ENCODE measurements around the gene GRID1.

DNA sequence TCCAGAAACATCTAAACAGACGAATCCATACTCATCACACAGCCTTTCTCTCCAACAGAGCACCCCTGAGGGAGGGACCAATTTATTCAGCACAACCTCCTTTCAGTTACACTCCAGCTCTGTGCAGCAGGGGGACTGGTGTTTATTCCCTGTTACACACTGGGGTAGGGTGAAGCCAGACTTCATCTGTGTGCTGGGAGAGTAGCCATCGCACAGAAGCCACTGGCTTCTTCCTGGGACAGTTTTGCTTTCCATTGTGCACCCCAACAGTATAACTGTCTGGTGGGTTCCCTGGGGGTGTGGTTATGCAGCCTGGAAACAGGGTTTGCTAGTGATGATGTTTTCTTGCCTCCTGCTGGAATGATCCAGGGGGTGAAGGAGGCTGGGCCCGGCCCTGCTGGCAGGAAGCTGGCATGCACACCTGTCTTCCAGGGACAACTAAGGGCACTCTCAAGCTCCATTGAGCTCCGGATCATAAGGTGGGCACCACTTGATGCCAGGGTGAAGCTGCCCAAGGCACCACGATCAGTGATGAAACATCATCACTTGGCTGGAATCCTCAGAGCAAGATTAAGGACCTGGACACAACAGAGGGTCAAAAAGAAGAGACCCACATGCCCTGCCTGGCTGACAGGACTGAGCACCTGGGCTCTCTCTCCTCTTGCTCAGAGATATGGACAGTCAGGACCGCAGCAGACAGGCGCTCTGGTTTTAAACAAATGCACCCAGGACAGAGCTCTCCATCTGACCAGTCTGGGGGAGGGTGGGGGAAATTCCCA lies 293.2 kb downstream of the GRID1 start:
- TF ChIP-seq, protein P1, sequence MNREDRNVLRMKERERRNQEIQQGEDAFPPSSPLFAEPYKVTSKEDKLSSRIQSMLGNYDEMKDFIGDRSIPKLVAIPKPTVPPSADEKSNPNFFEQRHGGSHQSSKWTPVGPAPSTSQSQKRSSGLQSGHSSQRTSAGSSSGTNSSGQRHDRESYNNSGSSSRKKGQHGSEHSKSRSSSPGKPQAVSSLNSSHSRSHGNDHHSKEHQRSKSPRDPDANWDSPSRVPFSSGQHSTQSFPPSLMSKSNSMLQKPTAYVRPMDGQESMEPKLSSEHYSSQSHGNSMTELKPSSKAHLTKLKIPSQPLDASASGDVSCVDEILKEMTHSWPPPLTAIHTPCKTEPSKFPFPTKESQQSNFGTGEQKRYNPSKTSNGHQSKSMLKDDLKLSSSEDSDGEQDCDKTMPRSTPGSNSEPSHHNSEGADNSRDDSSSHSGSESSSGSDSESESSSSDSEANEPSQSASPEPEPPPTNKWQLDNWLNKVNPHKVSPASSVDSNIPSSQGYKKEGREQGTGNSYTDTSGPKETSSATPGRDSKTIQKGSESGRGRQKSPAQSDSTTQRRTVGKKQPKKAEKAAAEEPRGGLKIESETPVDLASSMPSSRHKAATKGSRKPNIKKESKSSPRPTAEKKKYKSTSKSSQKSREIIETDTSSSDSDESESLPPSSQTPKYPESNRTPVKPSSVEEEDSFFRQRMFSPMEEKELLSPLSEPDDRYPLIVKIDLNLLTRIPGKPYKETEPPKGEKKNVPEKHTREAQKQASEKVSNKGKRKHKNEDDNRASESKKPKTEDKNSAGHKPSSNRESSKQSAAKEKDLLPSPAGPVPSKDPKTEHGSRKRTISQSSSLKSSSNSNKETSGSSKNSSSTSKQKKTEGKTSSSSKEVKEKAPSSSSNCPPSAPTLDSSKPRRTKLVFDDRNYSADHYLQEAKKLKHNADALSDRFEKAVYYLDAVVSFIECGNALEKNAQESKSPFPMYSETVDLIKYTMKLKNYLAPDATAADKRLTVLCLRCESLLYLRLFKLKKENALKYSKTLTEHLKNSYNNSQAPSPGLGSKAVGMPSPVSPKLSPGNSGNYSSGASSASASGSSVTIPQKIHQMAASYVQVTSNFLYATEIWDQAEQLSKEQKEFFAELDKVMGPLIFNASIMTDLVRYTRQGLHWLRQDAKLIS (CRISPR knock-in tag; IDR thresholded peaks at IDR 0.05; ENCODE audit: borderline replicate concordance) = no peak
- TF ChIP-seq, protein P2, sequence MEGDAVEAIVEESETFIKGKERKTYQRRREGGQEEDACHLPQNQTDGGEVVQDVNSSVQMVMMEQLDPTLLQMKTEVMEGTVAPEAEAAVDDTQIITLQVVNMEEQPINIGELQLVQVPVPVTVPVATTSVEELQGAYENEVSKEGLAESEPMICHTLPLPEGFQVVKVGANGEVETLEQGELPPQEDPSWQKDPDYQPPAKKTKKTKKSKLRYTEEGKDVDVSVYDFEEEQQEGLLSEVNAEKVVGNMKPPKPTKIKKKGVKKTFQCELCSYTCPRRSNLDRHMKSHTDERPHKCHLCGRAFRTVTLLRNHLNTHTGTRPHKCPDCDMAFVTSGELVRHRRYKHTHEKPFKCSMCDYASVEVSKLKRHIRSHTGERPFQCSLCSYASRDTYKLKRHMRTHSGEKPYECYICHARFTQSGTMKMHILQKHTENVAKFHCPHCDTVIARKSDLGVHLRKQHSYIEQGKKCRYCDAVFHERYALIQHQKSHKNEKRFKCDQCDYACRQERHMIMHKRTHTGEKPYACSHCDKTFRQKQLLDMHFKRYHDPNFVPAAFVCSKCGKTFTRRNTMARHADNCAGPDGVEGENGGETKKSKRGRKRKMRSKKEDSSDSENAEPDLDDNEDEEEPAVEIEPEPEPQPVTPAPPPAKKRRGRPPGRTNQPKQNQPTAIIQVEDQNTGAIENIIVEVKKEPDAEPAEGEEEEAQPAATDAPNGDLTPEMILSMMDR (IDR thresholded peaks at IDR 0.05) = no peak
- TF ChIP-seq, protein P3, sequence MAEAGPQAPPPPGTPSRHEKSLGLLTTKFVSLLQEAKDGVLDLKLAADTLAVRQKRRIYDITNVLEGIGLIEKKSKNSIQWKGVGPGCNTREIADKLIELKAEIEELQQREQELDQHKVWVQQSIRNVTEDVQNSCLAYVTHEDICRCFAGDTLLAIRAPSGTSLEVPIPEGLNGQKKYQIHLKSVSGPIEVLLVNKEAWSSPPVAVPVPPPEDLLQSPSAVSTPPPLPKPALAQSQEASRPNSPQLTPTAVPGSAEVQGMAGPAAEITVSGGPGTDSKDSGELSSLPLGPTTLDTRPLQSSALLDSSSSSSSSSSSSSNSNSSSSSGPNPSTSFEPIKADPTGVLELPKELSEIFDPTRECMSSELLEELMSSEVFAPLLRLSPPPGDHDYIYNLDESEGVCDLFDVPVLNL (CRISPR knock-in tag; IDR thresholded peaks at IDR 0.05; ENCODE audit: borderline replicate concordance, low read depth) = no peak
- TF ChIP-seq CREB1 (CRISPR knock-in tag; IDR thresholded peaks at IDR 0.05) (no peak), TEAD4 (CRISPR knock-in tag; IDR thresholded peaks at IDR 0.05) (no peak), ZNF423 (CRISPR knock-in tag; IDR thresholded peaks at IDR 0.05) (no peak)
- TF ChIP-seq, protein P4, sequence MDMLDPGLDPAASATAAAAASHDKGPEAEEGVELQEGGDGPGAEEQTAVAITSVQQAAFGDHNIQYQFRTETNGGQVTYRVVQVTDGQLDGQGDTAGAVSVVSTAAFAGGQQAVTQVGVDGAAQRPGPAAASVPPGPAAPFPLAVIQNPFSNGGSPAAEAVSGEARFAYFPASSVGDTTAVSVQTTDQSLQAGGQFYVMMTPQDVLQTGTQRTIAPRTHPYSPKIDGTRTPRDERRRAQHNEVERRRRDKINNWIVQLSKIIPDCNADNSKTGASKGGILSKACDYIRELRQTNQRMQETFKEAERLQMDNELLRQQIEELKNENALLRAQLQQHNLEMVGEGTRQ (CRISPR knock-in tag; IDR thresholded peaks at IDR 0.05) = no peak

All from WTC11 (cell line).